SK-N-SH (cell line): ENCODE measurements around the gene TIGD6. TPM values are rescaled to one million over a fixed set of nuclear protein-coding genes. Genes with fewer than 3 reads are reported as not detected.

Source experiments
- CTCF ChIA-PET: fragments of 300-600, 350-600 bp; formaldehyde crosslinking; extraction: SDS; loops from one replicate; lab custom pipeline; 2021; lab: Yijun Ruan, JAX
- POLR2A ChIA-PET: fragments of 350-600 bp; sonication (Branson Sonifier 250); formaldehyde crosslinking; extraction: SDS; loops from one replicate; lab custom pipeline; 2020; ENCODE audit warnings: antibody characterized with exemption, inconsistent platforms; lab: Yijun Ruan, JAX
- DNase-seq: peaks from one replicate; pipeline ENCODE4 v3.0.0; 2012
- H2AFZ ChIP-seq: fragments of 200-600 bp; sonication (generic); 2 replicates; pipeline ENCODE4 v1.8.1; 2016; ENCODE audit warnings: antibody characterized with exemption, mild to moderate bottlenecking, low read depth
- H3F3A ChIP-seq: fragments of 200-600 bp; sonication (generic); replicated peaks from 2 replicates; pipeline ENCODE3; 2016; ENCODE audit warnings: antibody characterized with exemption, mild to moderate bottlenecking; ENCODE audit not compliant: insufficient read depth
- H3K27ac ChIP-seq, 2 experiments: fragments of 200-500 bp in 1 of 2; fragments of 200-600 bp in 1 of 2; sonication (Bioruptor generic) in 1 of 2; sonication (generic), shearing (Covaris generic) in 1 of 2; 2 replicates each; pipeline versions ENCODE4 v1.5.1 to v1.6.1; 2014 to 2016; ENCODE audit warnings: low read depth in 2 of 2, inconsistent platforms in 1 of 2, low read length in 1 of 2, mild to moderate bottlenecking in 1 of 2, mixed read lengths in 1 of 2
- H3K27me3 ChIP-seq: fragments of 200-600 bp; sonication (generic), shearing (Covaris generic); 2 replicates; pipeline ENCODE4 v1.6.1; 2016; ENCODE audit warnings: mixed run types; ENCODE audit not compliant: insufficient read depth
- H3K36me3 ChIP-seq, 2 experiments: fragments of 200-500 bp in 1 of 2; fragments of 200-600 bp in 1 of 2; sonication (Bioruptor generic) in 1 of 2; sonication (generic) in 1 of 2; replicated peaks in 1 of 2; 2 replicates each; pipeline versions ENCODE3 to v1.5.1; 2014 to 2016; ENCODE audit warnings: low read length in 1 of 2, mild to moderate bottlenecking in 1 of 2; ENCODE audit not compliant: insufficient read depth in 2 of 2, control insufficient read depth in 1 of 2
- H3K4me1 ChIP-seq, 2 experiments: fragments of 200-500 bp in 1 of 2; fragments of 200-600 bp in 1 of 2; sonication (Bioruptor generic) in 1 of 2; sonication (generic), shearing (Covaris generic) in 1 of 2; 2 replicates each; pipeline versions ENCODE4 v1.5.1 to v1.6.1; 2014 to 2016; ENCODE audit warnings: low read depth in 1 of 2, low read length in 1 of 2, mixed run types in 1 of 2; ENCODE audit not compliant: insufficient read depth in 2 of 2, control insufficient read depth in 1 of 2
- H3K4me2 ChIP-seq: fragments of 200-600 bp; sonication (generic), shearing (Covaris generic); 2 replicates; pipeline ENCODE4 v1.6.1; 2017; ENCODE audit warnings: mixed run types
- H3K4me3 ChIP-seq, 2 experiments: fragments of 200-500 bp in 1 of 2; fragments of 200-600 bp in 1 of 2; sonication (Bioruptor generic) in 1 of 2; sonication (generic), shearing (Covaris generic) in 1 of 2; 2 replicates each; pipeline versions ENCODE4 v1.5.1 to v1.8.1; 2014 to 2016; ENCODE audit warnings: low read depth in 2 of 2, inconsistent platforms in 1 of 2, low read length in 1 of 2, mild to moderate bottlenecking in 1 of 2, mixed read lengths in 1 of 2, moderate library complexity in 1 of 2
- H3K79me2 ChIP-seq: fragments of 200-600 bp; sonication (generic); 2 replicates; pipeline ENCODE4 v1.8.1; 2017; ENCODE audit warnings: mild to moderate bottlenecking; ENCODE audit not compliant: insufficient read depth
- H3K9ac ChIP-seq: fragments of 200-600 bp; sonication (generic); 2 replicates; pipeline ENCODE4 v1.6.1; 2017; ENCODE audit warnings: mixed run types
- H3K9me2 ChIP-seq: fragments of 200-600 bp; sonication (generic); 2 replicates; pipeline ENCODE4 v1.6.1; 2017; ENCODE audit warnings: mixed run types
- H3K9me3 ChIP-seq: fragments of 200-600 bp; sonication (generic); 2 replicates; pipeline ENCODE4 v1.6.1; 2017; ENCODE audit warnings: mixed run types, mild to moderate bottlenecking, moderate library complexity
- H4K20me1 ChIP-seq: fragments of 200-600 bp; sonication (generic); 2 replicates; pipeline ENCODE4 v1.6.1; 2017; ENCODE audit warnings: mild to moderate bottlenecking, mixed run types; ENCODE audit not compliant: insufficient read depth
- CTCF ChIP-seq: fragments of 200-600 bp; sonication (generic); IDR thresholded peaks from 2 replicates; pipeline ENCODE4 v1.6.1; 2017; ENCODE audit warnings: antibody characterized with exemption, mild to moderate bottlenecking, moderate library complexity
- EZH2phosphoT487 ChIP-seq: fragments of 200-600 bp; sonication (generic); IDR thresholded peaks from 2 replicates; pipeline ENCODE4 v1.6.1; 2017; ENCODE audit warnings: low read depth, mixed run types, mild to moderate bottlenecking, antibody characterized with exemption, moderate library complexity, borderline replicate concordance
- FOXM1 ChIP-seq: IDR thresholded peaks from 2 replicates; pipeline ENCODE4 v1.4.0; 2012; ENCODE audit warnings: low read depth, mild to moderate bottlenecking
- GABPA ChIP-seq: IDR thresholded peaks from 2 replicates; pipeline ENCODE4 v1.4.0; 2012; ENCODE audit warnings: low read depth, mild to moderate bottlenecking
- GATA2 ChIP-seq: sonication (generic); formaldehyde crosslinking; IDR thresholded peaks from 2 replicates; pipeline ENCODE4 v1.5.0; 2020; ENCODE audit warnings: mild to moderate bottlenecking, missing genetic modification reagents
- MEF2A ChIP-seq: IDR thresholded peaks from 2 replicates; pipeline ENCODE4 v1.4.0; 2012; ENCODE audit warnings: low read depth, borderline replicate concordance
- NFIC ChIP-seq: IDR thresholded peaks from 2 replicates; pipeline ENCODE4 v1.4.0; 2012; ENCODE audit warnings: borderline replicate concordance
- NRF1 ChIP-seq: IDR thresholded peaks from 2 replicates; pipeline ENCODE4 v1.6.1; 2012; ENCODE audit warnings: low read depth, mild to moderate bottlenecking, low read length
- POLR2AphosphoS5 ChIP-seq: IDR thresholded peaks from 2 replicates; pipeline ENCODE4 v1.6.1; 2012; ENCODE audit warnings: low read depth, low read length
- RAD21 ChIP-seq: IDR thresholded peaks from 2 replicates; pipeline ENCODE4 v1.6.1; 2012; ENCODE audit warnings: mild to moderate bottlenecking, low read length
- RCOR1 ChIP-seq: fragments of 150-350 bp; IDR thresholded peaks from 2 replicates; pipeline ENCODE4 v1.6.1; 2017; ENCODE audit warnings: antibody characterized with exemption, low read length
- SIN3A ChIP-seq: IDR thresholded peaks from 2 replicates; pipeline ENCODE4 v1.6.1; 2012; ENCODE audit warnings: low read depth, mild to moderate bottlenecking, low read length, moderate library complexity, borderline replicate concordance
- SMC3 ChIP-seq: IDR thresholded peaks from 2 replicates; pipeline ENCODE4 v1.6.1; 2012; ENCODE audit warnings: low read depth, low read length, improper control_type of control experiment
- TAF1 ChIP-seq: IDR thresholded peaks from 2 replicates; pipeline ENCODE4 v1.6.1; 2012; ENCODE audit warnings: low read depth, mild to moderate bottlenecking, low read length, moderate library complexity, borderline replicate concordance
- USF1 ChIP-seq: IDR thresholded peaks from 2 replicates; pipeline ENCODE4 v1.4.0; 2012; ENCODE audit warnings: low read depth, borderline replicate concordance
- USF2 ChIP-seq: fragments of 150-350 bp; IDR thresholded peaks from 2 replicates; pipeline ENCODE4 v1.6.1; 2017; ENCODE audit warnings: antibody characterized with exemption, low read length, low read depth, borderline replicate concordance
- YY1 ChIP-seq: IDR thresholded peaks from 2 replicates; pipeline ENCODE4 v1.4.0; 2012; ENCODE audit warnings: low read depth, mild to moderate bottlenecking
- ZBTB33 ChIP-seq: IDR thresholded peaks from 2 replicates; pipeline ENCODE4 v1.4.0; 2012; ENCODE audit warnings: low read depth, borderline replicate concordance
- WGBS: methylation state at CpG from one replicate; pipeline ENCODE4 v1.1.6; 2017; ENCODE audit warnings: low lambda C conversion rate; 5-methylcytosine and 5-hydroxymethylcytosine counted together
- polyA plus RNA-seq, 3 experiments: library from polyadenylated mRNA; depleted of rRNA; stranded (reverse); fragments of >200 nt; gene quantifications; 2 replicates each; pipeline ENCODE4 v1.2.3, GENCODE V29; 2012
- TF ChIP-seq, protein P1 (sequence below): fragments of 150-350 bp; IDR thresholded peaks from 2 replicates; pipeline ENCODE4 v1.6.1; 2016; ENCODE audit warnings: mild to moderate bottlenecking, low read depth, low read length
- TF ChIP-seq, protein P2 (sequence below): IDR thresholded peaks from 2 replicates; pipeline ENCODE4 v1.6.1; 2012; ENCODE audit warnings: mild to moderate bottlenecking, low read depth, low read length, moderate library complexity

Gene TIGD6
- polyA plus RNA-seq, 1 of the 3 experiments (the other 2 are of a cell fraction): 4.7 TPM

DNA sequence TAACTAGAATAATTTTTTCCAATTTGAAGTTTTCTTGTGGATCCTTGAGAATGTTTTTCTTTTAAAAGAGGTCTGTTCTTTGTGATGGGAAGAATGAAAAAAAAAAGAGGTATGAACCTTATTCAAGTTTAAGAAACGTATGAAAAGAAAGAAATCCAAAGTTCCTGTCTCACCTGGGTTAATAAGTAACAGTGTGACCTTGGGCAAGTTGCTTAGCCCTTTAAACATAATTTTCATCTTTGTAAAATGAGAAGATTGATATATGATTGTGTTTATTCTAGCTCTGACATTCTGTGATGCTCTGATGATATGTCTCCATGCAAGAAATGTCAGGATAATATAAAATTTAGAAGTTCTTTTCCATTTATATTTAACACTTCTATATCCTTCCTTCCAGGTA is 20.6 kb downstream of the TIGD6 start:
- TF ChIP-seq YY1 (no peak), FOXM1 (no peak), GABPA (no peak), MEF2A (no peak), USF1 (no peak), USF2 (no peak), TAF1 (no peak), SIN3A (no peak), NFIC (no peak), POLR2AphosphoS5 (no peak), RCOR1 (no peak), NRF1 (no peak), RAD21 (no peak), EZH2phosphoT487 (no peak), CTCF (no peak), ZBTB33 (no peak), GATA2 (CRISPR knock-in tag) (no peak), SMC3 (no peak)
- TF ChIP-seq, protein P1, sequence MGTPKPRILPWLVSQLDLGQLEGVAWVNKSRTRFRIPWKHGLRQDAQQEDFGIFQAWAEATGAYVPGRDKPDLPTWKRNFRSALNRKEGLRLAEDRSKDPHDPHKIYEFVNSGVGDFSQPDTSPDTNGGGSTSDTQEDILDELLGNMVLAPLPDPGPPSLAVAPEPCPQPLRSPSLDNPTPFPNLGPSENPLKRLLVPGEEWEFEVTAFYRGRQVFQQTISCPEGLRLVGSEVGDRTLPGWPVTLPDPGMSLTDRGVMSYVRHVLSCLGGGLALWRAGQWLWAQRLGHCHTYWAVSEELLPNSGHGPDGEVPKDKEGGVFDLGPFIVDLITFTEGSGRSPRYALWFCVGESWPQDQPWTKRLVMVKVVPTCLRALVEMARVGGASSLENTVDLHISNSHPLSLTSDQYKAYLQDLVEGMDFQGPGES: no peak
- TF ChIP-seq, protein P2, sequence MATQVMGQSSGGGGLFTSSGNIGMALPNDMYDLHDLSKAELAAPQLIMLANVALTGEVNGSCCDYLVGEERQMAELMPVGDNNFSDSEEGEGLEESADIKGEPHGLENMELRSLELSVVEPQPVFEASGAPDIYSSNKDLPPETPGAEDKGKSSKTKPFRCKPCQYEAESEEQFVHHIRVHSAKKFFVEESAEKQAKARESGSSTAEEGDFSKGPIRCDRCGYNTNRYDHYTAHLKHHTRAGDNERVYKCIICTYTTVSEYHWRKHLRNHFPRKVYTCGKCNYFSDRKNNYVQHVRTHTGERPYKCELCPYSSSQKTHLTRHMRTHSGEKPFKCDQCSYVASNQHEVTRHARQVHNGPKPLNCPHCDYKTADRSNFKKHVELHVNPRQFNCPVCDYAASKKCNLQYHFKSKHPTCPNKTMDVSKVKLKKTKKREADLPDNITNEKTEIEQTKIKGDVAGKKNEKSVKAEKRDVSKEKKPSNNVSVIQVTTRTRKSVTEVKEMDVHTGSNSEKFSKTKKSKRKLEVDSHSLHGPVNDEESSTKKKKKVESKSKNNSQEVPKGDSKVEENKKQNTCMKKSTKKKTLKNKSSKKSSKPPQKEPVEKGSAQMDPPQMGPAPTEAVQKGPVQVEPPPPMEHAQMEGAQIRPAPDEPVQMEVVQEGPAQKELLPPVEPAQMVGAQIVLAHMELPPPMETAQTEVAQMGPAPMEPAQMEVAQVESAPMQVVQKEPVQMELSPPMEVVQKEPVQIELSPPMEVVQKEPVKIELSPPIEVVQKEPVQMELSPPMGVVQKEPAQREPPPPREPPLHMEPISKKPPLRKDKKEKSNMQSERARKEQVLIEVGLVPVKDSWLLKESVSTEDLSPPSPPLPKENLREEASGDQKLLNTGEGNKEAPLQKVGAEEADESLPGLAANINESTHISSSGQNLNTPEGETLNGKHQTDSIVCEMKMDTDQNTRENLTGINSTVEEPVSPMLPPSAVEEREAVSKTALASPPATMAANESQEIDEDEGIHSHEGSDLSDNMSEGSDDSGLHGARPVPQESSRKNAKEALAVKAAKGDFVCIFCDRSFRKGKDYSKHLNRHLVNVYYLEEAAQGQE: no peak
- Histone ChIP-seq H3K9me3 (no peaks in the 10 kb centered on the region), H3K4me2 (no peak overlapping the region), H2AFZ (no peak overlapping the region), H3K36me3 (peaks cover 9 to 26% of the 10 kb centered on the region in 2 experiments), H3K79me2 (no peaks in the 10 kb centered on the region), H3K27ac (no peak overlapping the region), H3K4me3 (no peak overlapping the region), H3F3A (no peaks in the 10 kb centered on the region), H3K9ac (no peak overlapping the region), H3K4me1 (no peaks in the 10 kb centered on the region), H4K20me1 (no peaks in the 10 kb centered on the region), H3K9me2 (no peaks in the 10 kb centered on the region), H3K27me3 (no peaks in the 10 kb centered on the region)
- 98% methylated on average over 1 of the region's 1 CpG for WGBS
- POLR2A ChIA-PET: no interaction called here
- CTCF ChIA-PET: interaction anchor here (0.5 to 6.8 kb wide), 6 partner anchors 11 to 1064 kb away, joined by 3 to 38 read pairs (median 5); no protein-coding TSS in a partner anchor
- DNase-seq: no peak
